ENCODE results near the gene TMED1. TPM values are rescaled to one million over a fixed set of nuclear protein-coding genes. Genes with fewer than 3 reads are reported as not detected.

Gene TMED1
- total RNA-seq, 1 donor from 2014 or later = 30.9 TPM

DNA sequence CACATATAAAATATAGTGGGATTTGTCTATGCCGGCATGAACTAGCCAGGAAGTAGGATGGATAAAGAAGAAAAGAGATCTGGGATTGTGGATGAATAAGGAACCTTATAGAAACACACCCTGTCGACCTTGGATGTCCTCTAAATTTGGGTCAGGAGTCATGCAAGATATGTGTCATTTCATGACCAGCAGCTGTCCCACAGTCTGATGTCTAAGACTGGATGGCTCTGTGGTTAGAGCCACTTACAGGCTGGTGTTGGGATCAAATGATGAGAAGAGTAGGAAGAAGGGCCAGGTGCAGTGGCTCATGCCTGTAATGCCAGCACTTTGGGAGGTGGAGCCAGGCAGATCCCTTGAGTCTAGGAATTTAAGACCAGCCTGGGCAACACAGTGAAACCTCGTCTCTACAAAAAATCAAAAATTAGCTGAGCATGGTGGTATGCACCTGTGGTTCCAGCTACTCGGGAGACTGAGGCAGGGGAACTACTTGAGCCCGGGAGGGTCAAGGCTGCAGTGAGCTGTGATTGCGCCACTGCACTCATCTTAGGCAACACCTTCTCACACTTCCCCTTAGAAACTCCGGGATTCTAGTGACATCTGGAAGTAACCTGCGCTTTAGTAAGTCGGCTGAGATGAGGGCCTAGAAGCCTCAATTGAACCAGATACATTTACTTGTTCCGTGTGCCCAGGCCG lies 30.8 kb downstream of the TMED1 start:
- Mint-ChIP-seq H3K9me3 (peaks cover 9% of the 10 kb centered on the region), H3K27me3 (ENCODE audit: low read depth) (no peaks in the 10 kb centered on the region), H3K27ac (no peak overlapping the region), H3K4me3 (no peak overlapping the region), H3K4me1 (no peaks in the 10 kb centered on the region), H3K36me3 (peaks cover 35% of the 10 kb centered on the region)
- no peak for DNase-seq (ENCODE audit: low spot score in 2 of 2, unreplicated experiment in 2 of 2)
- TF ChIP-seq, protein P1, sequence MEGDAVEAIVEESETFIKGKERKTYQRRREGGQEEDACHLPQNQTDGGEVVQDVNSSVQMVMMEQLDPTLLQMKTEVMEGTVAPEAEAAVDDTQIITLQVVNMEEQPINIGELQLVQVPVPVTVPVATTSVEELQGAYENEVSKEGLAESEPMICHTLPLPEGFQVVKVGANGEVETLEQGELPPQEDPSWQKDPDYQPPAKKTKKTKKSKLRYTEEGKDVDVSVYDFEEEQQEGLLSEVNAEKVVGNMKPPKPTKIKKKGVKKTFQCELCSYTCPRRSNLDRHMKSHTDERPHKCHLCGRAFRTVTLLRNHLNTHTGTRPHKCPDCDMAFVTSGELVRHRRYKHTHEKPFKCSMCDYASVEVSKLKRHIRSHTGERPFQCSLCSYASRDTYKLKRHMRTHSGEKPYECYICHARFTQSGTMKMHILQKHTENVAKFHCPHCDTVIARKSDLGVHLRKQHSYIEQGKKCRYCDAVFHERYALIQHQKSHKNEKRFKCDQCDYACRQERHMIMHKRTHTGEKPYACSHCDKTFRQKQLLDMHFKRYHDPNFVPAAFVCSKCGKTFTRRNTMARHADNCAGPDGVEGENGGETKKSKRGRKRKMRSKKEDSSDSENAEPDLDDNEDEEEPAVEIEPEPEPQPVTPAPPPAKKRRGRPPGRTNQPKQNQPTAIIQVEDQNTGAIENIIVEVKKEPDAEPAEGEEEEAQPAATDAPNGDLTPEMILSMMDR (IDR thresholded peaks at IDR 0.05; ENCODE audit: unreplicated experiment) = no peak

DNA sequence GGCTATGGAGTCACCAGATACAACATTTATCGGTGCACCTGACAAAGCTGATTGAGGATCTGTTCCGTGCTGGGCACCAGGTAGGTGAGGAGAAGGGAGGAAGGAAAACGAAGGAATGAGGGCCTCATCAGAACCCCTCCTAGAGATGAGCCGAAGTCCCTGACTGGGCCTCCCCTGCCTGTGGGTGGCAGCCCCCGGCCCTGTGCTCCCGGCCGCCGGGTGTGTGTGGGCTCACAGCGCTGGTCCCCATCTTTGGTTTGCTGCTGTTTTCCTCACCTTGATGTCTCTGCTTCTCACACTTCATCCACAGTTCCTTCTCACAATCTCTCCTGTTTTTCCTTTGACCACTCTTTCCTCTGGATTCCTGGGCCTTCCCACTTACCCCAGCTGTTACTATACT lies 32.8 kb downstream of the TMED1 start:
- Mint-ChIP-seq H3K27ac (no peak overlapping the region), H3K36me3 (peaks cover 27% of the 10 kb centered on the region), H3K9me3 (peaks cover 6% of the 10 kb centered on the region), H3K27me3 (ENCODE audit: low read depth) (no peaks in the 10 kb centered on the region), H3K4me1 (no peaks in the 10 kb centered on the region), H3K4me3 (no peak overlapping the region)
- TF ChIP-seq, protein P1 (IDR thresholded peaks at IDR 0.05; ENCODE audit: unreplicated experiment) = no peak
- DNase-seq (ENCODE audit: low spot score in 2 of 2, unreplicated experiment in 2 of 2) = no peak

DNA sequence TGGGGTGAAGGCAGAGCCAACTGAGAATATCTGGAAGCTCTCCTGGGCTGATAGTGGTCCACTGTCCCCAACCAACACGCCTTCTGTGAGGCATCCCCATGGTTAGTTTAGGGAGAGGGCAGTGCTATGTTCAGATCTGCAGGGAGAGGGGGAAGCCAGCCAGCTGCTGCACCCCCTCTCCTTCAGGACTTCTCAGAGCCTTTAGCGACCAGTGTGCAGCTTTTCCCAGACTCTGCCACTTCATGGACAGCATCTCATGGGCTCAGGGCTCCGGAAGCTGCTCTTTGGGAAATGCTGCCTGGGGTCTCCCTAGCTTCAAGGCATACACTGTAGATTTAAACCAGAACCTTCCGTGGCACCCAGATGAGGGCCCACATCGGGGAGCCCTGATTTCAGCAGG lies 33.5 kb downstream of the TMED1 start:
- Mint-ChIP-seq H3K4me3 (no peak overlapping the region), H3K27ac (no peak overlapping the region), H3K27me3 (ENCODE audit: low read depth) (no peaks in the 10 kb centered on the region), H3K36me3 (peaks cover 26% of the 10 kb centered on the region), H3K9me3 (peaks cover 6% of the 10 kb centered on the region), H3K4me1 (no peaks in the 10 kb centered on the region)
- no peak for DNase-seq (ENCODE audit: low spot score in 2 of 2, unreplicated experiment in 2 of 2)
- TF ChIP-seq, protein P1 (IDR thresholded peaks at IDR 0.05; ENCODE audit: unreplicated experiment) = no peak

DNA sequence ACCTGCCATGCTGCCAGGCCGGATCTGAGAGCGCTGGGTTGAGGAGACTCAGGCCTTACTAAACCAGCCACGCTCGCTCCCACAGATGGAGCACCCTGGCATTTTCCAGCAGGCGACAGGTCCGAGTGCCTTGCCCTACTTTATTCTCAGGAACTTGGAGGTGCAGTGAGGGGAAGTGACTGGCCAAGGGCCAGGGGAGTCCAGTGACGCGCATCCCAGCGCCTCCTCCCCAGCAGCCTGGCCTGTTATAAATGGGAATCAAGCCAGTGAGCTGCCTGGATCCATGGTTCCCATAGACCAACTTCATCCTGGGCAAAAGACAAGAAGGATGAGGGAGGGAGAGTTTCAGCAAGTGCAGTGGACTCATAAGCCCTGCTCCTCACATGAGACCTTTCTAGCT lies 35.5 kb downstream of the TMED1 start:
- H3K9me3 Mint-ChIP-seq = peaks cover 6% of the 10 kb centered on the region
- TF ChIP-seq, protein P1 (IDR thresholded peaks at IDR 0.05; ENCODE audit: unreplicated experiment) = no peak
- H3K27ac Mint-ChIP-seq = no peak overlapping the region
- peaks cover 21% of the 10 kb centered on the region for H3K36me3 Mint-ChIP-seq
- DNase-seq (ENCODE audit: low spot score in 2 of 2, unreplicated experiment in 2 of 2) = no peak
- no peak overlapping the region for H3K4me3 Mint-ChIP-seq
- no peaks in the 10 kb centered on the region for H3K27me3 Mint-ChIP-seq (ENCODE audit: low read depth)
- no peaks in the 10 kb centered on the region for H3K4me1 Mint-ChIP-seq

DNA sequence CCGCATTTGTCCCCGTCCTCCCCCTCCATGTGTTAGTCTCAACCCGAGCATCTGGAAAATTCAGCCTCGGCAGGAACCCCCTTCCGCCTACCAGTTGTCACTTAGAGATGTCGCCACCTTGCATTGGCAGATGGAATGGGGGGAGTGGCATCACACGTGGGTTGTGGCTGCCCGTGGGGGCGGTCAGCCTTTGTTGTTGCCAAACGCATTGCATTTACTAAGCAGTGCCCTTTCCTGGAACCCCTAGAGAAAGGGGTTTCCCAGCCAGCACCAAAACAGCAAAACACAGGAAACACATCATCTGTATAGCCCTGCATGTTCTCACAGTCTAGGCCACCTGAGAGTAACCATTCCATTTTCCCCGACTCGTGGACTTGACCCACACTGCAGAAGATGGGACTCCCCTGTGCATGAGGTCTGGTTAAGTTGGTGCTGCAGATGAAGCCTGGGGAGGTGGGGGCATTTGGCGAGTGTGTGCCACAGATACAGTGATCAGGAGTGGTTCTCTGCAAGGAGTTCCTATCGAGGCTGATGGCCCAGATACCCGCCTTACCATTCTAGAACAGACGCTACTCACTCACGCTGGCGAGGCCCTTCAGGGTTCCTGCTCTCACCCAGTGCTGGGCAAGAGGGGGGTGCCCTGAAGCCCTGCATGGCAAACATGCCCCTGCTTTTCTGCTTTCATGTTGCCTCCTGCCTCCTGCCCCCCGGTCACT lies 38.3 kb downstream of the TMED1 start:
- DNase-seq (ENCODE audit: low spot score in 2 of 2, unreplicated experiment in 2 of 2) = no peak
- Mint-ChIP-seq H3K27ac (no peak overlapping the region), H3K4me1 (no peaks in the 10 kb centered on the region), H3K4me3 (no peak overlapping the region), H3K9me3 (no peaks in the 10 kb centered on the region), H3K36me3 (peaks cover 12% of the 10 kb centered on the region), H3K27me3 (ENCODE audit: low read depth) (no peaks in the 10 kb centered on the region)
- TF ChIP-seq, protein P1 (IDR thresholded peaks at IDR 0.05; ENCODE audit: unreplicated experiment) = no peak

Data from mesothelial cell of epicardium (in vitro differentiated cells).